Activated CD8-positive, alpha-beta T cell treated with anti-CD3 and anti-CD28 coated beads for 36 hours (primary cell): Measurements from ENCODE around the gene PIEZO1. TPM values are rescaled to one million over a fixed set of nuclear protein-coding genes. Genes with fewer than 3 reads are reported as not detected.

ENCODE experiments used
- ATAC-seq: fragments of 200-7000 bp; cut with Tn5 transposase; one replicate; pipeline ENCODE4 v1.10.0; 2021; ENCODE audit warnings: mild to moderate bottlenecking, moderate library complexity
- CTCF ChIA-PET: fragments of 350-600 bp; sonication (Branson Sonifier 250); formaldehyde crosslinking; loops from one replicate; lab custom pipeline; 2021; ENCODE audit warnings: antibody characterized with exemption; lab: Charles Lee
- POLR2A ChIA-PET: fragments of 350-600 bp; sonication (Branson Sonifier 250); formaldehyde crosslinking; loops from one replicate; lab custom pipeline; 2021; ENCODE audit warnings: antibody characterized with exemption; lab: Charles Lee
- DNase-seq: peaks from one replicate; pipeline ENCODE4 v3.0.0-alpha.2; 2020
- H3K27ac Mint-ChIP-seq: one replicate; pipeline ENCODE4 v1.8.0; 2021; ENCODE audit warnings: mild to moderate bottlenecking, mixed read lengths
- H3K27me3 Mint-ChIP-seq: one replicate; pipeline ENCODE4 v1.8.0; 2021; ENCODE audit warnings: mixed read lengths
- H3K36me3 Mint-ChIP-seq: one replicate; pipeline ENCODE4 v1.8.0; 2021; ENCODE audit warnings: low read depth, mixed read lengths
- H3K4me1 Mint-ChIP-seq: one replicate; pipeline ENCODE4 v1.8.0; 2021; ENCODE audit warnings: low read depth, mixed read lengths
- H3K4me3 Mint-ChIP-seq: one replicate; pipeline ENCODE4 v1.8.0; 2021; ENCODE audit warnings: mild to moderate bottlenecking, moderate library complexity, mixed read lengths
- H3K9me3 Mint-ChIP-seq: one replicate; pipeline ENCODE4 v1.8.0; 2021; ENCODE audit warnings: mixed read lengths
- intact Hi-C: fragments of 100-400 bp; cut with micrococcal nuclease; formaldehyde crosslinking; loops from one replicate; pipeline ENCODE4 v1.10.0; 2022
- total RNA-seq, 2 experiments: library from RNA; stranded (reverse); gene quantifications; one replicate each; pipeline ENCODE4 v1.2.3, GENCODE V29; 2021
- TF ChIP-seq, protein P1 (sequence below): fragments of 200-600 bp; IDR thresholded peaks from one replicate; pipeline ENCODE4 v1.8.0; 2022; ENCODE audit warnings: antibody characterized with exemption, mild to moderate bottlenecking

PIEZO1 gene
- total RNA-seq, 2 experiments from 2014 or later: 87.7 to 91.8 TPM

DNA sequence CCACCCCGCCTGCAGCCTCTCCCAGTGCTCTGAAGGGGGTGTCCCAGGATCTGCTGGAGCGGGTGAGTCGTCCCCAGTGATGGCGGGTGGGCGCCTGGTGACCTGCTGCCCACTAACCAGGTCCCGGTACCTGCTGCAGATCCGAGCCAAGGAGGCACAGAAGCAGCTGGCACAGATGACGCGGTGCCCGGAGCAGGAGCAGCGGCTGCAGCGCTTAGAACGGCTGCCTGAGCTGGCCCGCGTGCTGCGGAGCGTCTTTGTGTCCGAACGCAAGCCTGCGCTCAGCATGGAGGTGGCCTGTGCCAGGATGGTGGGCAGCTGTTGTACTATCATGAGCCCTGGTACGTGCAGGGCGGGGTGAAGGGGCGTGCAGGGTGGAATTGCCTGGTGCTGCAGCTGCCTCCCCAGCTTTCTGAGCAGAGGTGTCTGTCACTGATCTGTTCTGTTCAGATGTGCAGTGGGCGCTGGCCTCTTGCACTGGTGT lies 22.2 kb upstream of the PIEZO1 start:
- Mint-ChIP-seq H3K36me3 (peaks cover 59% of the 10 kb centered on the region), H3K27ac (no peak overlapping the region), H3K9me3 (no peaks in the 10 kb centered on the region), H3K4me1 (peaks cover 11% of the 10 kb centered on the region), H3K4me3 (no peak overlapping the region), H3K27me3 (no peaks in the 10 kb centered on the region)
- DNase-seq: no peak
- ATAC-seq: no peak
- TF ChIP-seq, protein P1, sequence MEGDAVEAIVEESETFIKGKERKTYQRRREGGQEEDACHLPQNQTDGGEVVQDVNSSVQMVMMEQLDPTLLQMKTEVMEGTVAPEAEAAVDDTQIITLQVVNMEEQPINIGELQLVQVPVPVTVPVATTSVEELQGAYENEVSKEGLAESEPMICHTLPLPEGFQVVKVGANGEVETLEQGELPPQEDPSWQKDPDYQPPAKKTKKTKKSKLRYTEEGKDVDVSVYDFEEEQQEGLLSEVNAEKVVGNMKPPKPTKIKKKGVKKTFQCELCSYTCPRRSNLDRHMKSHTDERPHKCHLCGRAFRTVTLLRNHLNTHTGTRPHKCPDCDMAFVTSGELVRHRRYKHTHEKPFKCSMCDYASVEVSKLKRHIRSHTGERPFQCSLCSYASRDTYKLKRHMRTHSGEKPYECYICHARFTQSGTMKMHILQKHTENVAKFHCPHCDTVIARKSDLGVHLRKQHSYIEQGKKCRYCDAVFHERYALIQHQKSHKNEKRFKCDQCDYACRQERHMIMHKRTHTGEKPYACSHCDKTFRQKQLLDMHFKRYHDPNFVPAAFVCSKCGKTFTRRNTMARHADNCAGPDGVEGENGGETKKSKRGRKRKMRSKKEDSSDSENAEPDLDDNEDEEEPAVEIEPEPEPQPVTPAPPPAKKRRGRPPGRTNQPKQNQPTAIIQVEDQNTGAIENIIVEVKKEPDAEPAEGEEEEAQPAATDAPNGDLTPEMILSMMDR: no peak
- ChIA-PET POLR2A (interaction anchor here (0.6 to 7.3 kb wide), 3 partner anchors 25 to 161 kb away, joined by 3 to 81 read pairs (median 23); partner anchors contain the start of gene PIEZO1), CTCF (no interaction called here)
- intact Hi-C loops: no loop called here

DNA sequence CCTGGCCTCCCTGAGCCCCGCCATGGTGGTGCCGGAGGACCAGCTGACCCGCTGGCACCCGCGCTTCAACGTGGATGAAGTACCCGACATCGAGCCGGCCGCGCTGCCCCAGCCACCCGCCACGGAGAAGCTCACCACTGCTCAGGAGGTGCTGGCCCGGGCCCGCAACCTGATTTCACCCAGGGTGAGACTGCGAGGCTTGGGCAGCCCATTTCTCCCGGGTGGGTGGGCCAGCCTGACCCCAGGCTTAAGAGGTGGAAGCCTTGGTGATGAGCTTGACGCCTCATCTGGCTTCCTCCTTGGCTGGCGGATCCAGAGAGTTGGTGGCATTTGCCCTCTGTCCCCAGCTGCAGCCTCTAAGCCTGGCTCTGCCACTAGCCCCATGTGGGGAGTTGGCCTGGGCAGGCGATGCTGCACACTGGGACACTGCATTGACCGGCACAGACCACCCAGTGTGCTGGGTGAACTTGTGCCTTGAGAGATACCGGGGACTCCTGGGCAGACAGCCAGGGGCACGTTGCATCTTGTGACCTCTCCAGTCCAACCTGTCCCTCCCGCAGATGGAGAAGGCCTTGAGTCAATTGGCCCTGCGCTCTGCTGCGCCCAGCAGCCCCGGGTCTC lies 21.6 kb upstream of the PIEZO1 start:
- TF ChIP-seq, protein P1: no peak
- intact Hi-C loops: no loop called here
- ATAC-seq: no peak
- ChIA-PET CTCF (no interaction called here), POLR2A (interaction anchor here (4.5 to 7.3 kb wide), 2 partner anchors 24 kb away, joined by 49 to 81 read pairs; partner anchors contain the start of gene PIEZO1)
- H3K9me3 Mint-ChIP-seq: no peaks in the 10 kb centered on the region
- H3K27me3 Mint-ChIP-seq: no peaks in the 10 kb centered on the region
- peaks cover 59% of the 10 kb centered on the region for H3K36me3 Mint-ChIP-seq
- no peak overlapping the region for H3K27ac Mint-ChIP-seq
- H3K4me1 Mint-ChIP-seq: peaks cover 11% of the 10 kb centered on the region
- peak overlapping the region; percentile 54 for H3K4me3 Mint-ChIP-seq
- no peak for DNase-seq

- DNase-seq: no peak
- TF ChIP-seq, protein P1: no peak
- Mint-ChIP-seq H3K36me3 (peaks cover 57% of the 10 kb centered on the region), H3K9me3 (no peaks in the 10 kb centered on the region), H3K4me1 (peaks cover 15% of the 10 kb centered on the region), H3K27me3 (no peaks in the 10 kb centered on the region), H3K27ac (no peak overlapping the region), H3K4me3 (peak overlapping the region; percentile 54)
- intact Hi-C loops: no loop called here
- ChIA-PET POLR2A (interaction anchor here (0.9 to 4.5 kb wide), 2 partner anchors 23 to 758 kb away, joined by 4 to 49 read pairs; no protein-coding TSS in a partner anchor), CTCF (no interaction called here)
- ATAC-seq: no peak
These were observed 20.9 kb upstream of the PIEZO1 start for GRCh38 chr16:88805887-88806393.

DNA sequence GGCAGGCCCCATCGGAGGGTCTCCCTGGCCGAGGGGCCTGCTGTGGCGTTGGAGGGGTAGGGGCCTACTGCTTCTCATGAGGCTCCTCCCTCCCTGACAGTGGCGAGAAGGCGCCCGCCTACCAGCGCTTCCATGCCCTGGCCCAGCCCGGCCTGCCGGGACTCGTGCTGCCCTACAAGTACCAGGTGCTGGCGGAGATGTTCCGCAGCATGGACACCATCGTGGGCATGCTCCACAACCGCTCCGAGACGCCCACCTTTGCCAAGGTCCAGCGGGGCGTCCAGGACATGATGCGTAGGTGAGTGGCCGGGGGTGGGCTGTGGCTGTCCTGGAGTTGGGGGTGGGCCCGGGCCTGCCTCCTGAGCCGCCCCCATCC lies 20.3 kb upstream of the PIEZO1 start:
- no peak for ATAC-seq
- CTCF ChIA-PET: no interaction called here
- DNase-seq: no peak
- intact Hi-C loops: no loop called here
- H3K36me3 Mint-ChIP-seq: peaks cover 51% of the 10 kb centered on the region
- no peaks in the 10 kb centered on the region for H3K9me3 Mint-ChIP-seq
- POLR2A ChIA-PET: interaction anchor here (0.9 to 4.5 kb wide), 2 partner anchors 23 to 759 kb away, joined by 4 to 49 read pairs; no protein-coding TSS in a partner anchor
- peak overlapping the region; percentile 81 for H3K4me3 Mint-ChIP-seq
- no peaks in the 10 kb centered on the region for H3K27me3 Mint-ChIP-seq
- H3K27ac Mint-ChIP-seq: no peak overlapping the region
- peaks cover 21% of the 10 kb centered on the region for H3K4me1 Mint-ChIP-seq
- TF ChIP-seq, protein P1: no peak
